Upper lobe of left lung (tissue), 4 donors: ENCODE results near the gene IL5RA.

Experiments
- POLR2A ChIP-seq, 4 donors: fragments of 450-650 bp; IDR thresholded peaks; one replicate each; pipeline ENCODE4 v1.5.1; 2016 to 2017; ENCODE audit warnings: antibody characterized with exemption in 4 of 4, mild to moderate bottlenecking in 2 of 4
- POLR2AphosphoS5 ChIP-seq, 2 donors: sonication (generic); formaldehyde crosslinking; IDR thresholded peaks; one replicate each; pipeline ENCODE4 v1.5.1; 2017; ENCODE audit warnings: antibody characterized with exemption in 2 of 2
- TF ChIP-seq, protein P1 (sequence below), 6 experiments: fragments of 450-650 bp in 4 of 6; fragments of 200-600 bp in 2 of 6; sonication (generic) in 2 of 6; IDR thresholded peaks; one replicate each; pipeline ENCODE4 v1.5.1; 2016 to 2019; ENCODE audit warnings: antibody characterized with exemption in 6 of 6

DNA sequence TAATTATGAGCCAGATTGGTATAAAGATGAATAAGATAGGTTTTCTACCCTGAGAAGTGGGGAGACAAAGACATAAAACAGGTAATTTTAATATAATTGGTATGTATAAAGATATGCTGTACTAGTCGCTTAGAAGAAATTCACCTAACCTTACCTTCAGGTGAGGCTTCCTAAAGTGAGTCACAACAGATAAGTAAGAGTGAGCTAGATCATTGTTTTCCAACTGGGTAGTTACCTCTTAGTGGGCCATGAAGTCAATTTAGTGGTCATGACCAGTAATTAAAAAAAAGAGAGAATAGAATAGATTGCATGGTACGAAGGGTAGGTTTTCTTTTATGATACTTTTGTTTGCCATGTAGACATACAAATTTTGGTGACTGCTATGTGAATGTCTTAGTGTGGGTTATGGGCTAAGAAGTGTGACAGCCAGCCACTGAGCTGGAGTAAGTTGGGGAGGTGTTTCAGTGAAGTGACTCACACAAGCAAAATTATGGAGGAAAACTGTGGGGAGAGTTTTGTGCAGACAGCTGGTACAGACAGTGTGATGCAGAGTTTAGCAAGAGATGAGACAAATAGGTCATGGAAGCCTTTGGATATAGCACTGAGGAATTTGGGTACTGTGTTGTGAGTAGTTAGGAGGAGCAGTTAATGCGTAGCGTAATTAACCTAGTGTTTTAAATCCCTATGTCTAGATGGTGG lies 24.7 kb upstream of the IL5RA start:
- TF ChIP-seq, protein P1, sequence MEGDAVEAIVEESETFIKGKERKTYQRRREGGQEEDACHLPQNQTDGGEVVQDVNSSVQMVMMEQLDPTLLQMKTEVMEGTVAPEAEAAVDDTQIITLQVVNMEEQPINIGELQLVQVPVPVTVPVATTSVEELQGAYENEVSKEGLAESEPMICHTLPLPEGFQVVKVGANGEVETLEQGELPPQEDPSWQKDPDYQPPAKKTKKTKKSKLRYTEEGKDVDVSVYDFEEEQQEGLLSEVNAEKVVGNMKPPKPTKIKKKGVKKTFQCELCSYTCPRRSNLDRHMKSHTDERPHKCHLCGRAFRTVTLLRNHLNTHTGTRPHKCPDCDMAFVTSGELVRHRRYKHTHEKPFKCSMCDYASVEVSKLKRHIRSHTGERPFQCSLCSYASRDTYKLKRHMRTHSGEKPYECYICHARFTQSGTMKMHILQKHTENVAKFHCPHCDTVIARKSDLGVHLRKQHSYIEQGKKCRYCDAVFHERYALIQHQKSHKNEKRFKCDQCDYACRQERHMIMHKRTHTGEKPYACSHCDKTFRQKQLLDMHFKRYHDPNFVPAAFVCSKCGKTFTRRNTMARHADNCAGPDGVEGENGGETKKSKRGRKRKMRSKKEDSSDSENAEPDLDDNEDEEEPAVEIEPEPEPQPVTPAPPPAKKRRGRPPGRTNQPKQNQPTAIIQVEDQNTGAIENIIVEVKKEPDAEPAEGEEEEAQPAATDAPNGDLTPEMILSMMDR (IDR thresholded peaks at IDR 0.05), result no peak
- TF ChIP-seq POLR2AphosphoS5 (IDR thresholded peaks at IDR 0.05) (no peak), POLR2A (IDR thresholded peaks at IDR 0.05) (no peak)
